GM18511 (cell line): Measurements from ENCODE around the gene IL1RAP.

Experiments
- ATAC-seq: cut with Tn5 transposase; IDR thresholded peaks from one replicate; pipeline ENCODE4 v1.9.1; 2021; ENCODE audit warnings: mild to moderate bottlenecking, moderate library complexity; ENCODE audit not compliant: unreplicated experiment

Gene IL1RAP

DNA sequence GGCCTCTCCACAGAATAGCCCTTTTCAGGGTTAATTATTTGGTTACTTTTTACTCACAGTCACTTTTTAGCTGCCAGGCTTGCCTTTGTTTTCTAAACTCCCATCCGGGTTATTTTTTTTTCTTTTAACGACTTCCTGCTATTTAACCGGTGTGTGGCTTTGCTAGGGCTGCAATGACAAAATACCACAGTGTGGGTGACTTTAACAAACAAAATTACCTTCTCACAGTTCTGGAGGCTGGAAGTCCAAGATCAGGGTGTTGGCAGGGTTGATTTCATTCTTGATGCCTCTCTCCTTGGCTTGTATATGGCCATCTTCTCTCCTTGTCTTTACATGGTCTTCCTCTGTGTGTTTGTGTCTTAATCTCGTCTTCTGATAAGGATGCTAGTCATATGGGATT lies 91.5 kb downstream of the IL1RAP start:
- ATAC-seq: no peak

DNA sequence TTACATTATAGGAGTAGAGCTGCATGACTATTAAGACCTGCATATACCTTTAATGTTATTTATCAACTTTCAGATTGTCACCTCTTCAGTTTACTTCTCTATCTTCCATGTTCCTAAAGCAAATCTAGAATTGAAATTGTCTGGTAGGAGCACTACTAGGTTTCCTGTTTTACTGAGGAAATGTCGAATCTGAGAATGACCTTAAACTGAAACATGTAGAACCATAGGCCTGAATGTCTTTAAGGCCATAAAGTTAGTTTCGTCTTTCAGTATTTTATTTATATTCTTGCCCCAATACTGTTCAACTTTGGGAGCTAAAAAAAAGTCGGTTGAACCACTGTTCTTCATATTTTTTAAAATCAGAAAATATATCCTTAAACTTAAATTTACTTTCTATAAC lies 92.7 kb downstream of the IL1RAP start:
- ATAC-seq: no peak

DNA sequence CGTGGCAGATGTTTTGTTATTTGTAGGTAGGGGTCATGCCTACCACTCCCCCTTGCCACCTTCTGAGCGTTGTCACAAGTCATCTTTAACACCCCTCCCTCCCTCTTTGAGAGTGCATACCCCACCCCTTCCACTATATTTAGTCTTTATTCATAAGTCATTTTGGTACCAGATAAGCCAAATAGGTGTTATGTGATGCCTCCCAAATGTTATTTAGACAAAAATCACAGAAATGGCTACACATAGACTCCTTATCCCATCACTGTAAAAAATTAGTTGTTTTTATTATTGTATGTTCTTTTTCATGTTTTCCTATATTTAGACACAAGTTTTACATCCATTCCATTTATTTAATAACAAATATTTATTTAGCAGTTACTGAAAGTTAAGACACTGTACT lies 93.1 kb downstream of the IL1RAP start:
- no peak for ATAC-seq

DNA sequence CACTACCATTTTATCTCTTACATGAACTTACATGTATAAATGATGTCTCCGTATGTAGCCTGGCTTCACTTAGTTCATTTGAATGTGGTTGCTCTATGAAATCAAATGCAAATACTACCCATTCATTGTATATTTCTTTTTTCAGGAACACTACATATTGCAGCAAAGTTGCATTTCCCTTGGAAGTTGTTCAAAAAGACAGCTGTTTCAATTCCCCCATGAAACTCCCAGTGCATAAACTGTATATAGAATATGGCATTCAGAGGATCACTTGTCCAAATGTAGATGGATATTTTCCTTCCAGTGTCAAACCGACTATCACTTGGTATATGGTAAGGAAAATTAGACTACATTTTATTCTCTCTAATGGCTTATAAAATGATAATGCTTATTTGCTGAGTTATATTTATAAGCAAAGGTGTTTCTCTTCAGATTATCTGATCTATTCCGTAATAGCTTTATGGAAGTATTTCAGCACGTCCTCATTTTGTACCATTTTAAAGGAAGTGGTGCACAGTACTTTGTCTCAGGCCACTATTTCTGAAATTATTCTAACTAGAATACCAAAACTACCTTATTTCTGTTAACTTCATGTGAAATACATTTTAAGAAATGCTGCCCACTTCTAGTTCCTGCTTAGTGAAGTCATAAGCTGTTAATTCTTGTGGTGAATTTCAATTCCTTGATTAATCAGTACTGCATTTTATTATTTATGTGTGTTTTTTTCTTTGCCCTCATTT lies 95.1 kb downstream of the IL1RAP start:
- ATAC-seq: no peak

DNA sequence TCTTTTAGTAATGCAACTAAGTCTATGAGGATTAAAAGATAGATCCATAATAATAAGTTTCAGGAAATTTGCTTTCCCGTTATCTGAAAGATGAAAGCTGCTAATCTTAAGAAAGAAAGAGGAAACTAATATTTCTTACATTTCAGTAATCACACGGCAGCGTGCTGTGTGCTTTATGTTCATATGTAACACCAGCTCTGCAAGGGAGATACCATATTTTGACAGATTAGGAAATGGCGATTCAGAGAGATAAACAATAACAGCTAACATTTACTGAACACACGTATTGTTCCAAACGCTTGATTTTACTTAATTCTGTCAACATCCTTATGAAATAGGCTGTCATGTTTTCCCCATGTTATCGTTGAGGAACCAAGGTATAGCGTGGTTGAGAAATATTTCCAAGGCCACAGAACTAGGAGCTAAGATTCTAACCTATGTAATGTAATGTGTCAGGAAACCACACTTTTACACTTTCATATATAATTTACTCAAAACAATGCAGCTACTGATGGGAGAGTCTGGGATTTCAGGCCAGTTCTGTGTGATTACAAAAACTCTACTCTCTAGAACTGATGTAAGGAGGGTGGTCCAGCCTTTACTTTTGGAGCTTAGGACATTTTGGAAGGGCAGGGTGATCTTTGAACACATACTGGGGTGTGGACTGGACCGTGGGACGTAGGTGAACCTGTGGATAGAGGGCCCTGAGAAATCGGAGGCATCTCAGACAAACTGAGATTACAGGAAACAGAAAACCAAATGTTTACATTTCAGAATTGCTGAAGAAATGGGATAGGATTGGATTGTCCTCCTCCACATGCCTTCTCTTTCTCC lies 100.6 kb downstream of the IL1RAP start:
- no peak for ATAC-seq

DNA sequence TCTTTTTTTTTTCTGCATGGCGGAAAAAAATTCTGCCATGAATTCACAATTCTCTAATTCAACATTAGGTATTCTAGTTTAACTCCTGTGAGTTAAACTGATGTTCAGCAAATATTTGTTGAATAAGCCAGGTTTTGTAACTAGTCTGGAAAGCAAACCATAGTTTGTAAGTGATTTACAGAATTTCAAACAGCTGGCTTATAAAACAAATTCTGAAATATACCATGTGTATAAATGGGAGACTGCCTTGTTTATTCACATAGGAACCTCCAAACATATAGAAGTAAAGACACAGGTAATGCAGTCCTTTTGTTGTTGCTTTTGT lies 101.1 kb downstream of the IL1RAP start:
- ATAC-seq: no peak

DNA sequence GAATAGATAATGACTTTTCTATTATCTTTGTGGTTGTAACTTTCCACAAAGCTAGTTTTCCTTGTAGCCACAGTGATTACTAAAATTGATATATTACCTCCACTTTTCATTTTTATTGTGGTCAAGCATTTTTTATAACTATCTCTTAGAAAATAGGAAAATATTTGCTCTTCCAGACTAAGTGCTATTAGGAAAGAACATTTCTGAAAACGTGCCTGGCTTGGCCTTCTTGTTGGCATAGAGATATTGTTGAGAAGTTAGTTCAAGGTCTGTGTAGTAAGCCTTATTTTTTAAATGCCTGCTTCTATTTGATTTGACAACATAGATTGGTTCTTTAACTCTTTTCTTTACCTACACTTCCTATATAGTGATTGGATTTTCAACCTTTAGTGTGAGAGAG lies 101.7 kb downstream of the IL1RAP start:
- ATAC-seq: no peak

DNA sequence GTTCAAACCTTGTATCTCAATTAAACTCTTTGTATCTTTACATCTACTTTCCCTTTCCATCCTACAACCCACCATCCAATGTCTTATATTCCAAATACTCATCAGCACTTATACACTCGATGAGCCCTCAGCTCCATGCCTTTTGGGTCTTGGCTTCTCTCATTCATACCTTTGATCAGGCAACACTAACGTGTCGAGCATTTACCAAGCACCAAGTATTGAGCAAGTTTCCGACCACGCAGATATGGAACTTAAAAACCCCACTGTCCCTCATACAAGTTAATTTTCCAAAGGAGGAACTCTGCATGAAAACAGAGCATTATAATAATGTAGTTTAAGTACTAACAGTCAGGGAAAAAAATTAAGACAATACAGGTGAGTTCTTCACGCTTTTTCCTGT lies 102.8 kb downstream of the IL1RAP start:
- ATAC-seq: no peak

DNA sequence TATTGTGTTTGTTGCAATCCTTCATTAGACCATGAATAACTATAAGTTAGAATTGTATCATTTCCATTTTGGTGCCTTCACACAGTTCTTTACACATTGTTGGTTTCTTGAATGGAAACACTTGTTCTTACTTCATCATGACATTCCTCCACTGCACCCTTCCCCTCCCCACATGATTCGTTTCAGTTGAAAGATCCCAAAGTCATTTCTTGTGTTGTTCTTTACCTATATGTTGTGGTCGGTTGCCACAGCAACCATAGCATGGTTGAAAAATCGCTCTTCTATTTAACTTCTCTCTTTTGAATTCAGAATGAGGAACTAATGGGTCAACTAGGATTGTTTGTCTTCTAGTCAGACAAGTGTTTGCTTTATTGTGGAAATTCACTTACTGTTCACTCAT lies 103.3 kb downstream of the IL1RAP start:
- peak; percentile 88 for ATAC-seq

DNA sequence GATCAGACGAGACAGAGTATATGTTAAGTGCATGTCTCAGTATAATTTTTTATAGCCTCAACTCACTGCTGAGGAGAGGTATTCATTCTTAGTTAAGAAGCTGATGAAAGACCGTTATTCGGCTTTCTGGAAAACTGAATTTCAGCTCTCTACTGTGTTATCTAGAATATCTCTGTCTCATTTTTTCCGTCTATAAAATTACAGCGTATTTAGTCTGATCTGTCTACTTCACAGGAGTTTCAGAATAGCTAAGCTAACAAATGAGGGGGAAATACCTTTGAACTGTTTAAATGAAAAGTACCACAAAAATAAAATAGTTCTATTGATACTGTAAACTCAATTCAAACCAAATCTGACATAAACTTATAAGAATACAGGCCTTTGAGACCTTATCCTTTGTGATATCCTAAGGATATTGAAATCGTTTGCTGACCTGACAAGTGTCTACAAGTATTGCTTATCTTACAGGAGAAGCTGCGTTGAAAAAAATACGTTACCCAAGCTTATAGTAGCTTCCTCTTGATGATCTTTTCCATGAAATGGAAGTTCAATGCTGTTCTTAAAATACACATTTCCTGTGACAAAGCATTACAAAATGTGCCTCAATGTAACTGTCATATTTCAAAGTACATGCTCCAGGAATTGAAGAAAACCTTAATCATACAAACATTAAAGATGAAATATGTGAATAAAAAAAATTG lies 104.6 kb downstream of the IL1RAP start:
- ATAC-seq: peak; percentile 37

DNA sequence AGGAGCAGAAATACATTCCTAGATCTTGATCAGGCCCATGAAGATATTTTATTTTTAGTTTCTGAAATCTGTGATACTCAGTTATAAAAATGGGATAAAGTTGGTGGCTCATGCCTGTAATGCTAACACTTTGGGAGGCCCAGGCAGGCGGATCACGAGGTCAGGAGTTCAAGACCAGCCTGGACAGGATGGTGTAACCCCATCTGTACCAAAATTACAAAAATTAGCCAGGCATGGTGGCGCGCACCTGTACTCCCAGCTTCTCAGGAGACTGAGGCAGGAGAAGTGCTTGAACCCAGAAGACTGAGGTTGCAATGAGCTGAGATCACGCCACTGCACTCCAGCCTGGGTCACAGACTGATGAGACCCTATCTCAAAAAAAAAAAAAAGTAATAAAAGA lies 105.5 kb downstream of the IL1RAP start:
- no peak for ATAC-seq

DNA sequence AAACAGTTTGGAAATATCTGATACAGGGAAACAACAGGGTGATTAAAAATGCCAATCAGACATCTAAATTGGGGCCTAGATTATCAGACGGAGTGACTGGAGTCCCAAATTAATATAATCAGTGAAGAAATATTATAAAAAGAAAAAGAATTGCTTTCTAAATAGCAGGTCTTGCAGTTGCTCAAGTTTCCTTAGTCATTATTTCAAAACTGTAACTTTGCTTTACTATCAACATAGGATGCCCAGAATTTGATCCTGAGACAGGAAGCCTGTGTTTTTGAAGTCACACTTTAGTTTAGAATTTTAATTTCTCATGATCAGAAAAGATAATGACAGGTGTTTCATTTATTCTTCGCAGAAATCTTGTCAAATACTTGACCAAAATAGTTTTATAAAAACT lies 105.9 kb downstream of the IL1RAP start:
- ATAC-seq: no peak

DNA sequence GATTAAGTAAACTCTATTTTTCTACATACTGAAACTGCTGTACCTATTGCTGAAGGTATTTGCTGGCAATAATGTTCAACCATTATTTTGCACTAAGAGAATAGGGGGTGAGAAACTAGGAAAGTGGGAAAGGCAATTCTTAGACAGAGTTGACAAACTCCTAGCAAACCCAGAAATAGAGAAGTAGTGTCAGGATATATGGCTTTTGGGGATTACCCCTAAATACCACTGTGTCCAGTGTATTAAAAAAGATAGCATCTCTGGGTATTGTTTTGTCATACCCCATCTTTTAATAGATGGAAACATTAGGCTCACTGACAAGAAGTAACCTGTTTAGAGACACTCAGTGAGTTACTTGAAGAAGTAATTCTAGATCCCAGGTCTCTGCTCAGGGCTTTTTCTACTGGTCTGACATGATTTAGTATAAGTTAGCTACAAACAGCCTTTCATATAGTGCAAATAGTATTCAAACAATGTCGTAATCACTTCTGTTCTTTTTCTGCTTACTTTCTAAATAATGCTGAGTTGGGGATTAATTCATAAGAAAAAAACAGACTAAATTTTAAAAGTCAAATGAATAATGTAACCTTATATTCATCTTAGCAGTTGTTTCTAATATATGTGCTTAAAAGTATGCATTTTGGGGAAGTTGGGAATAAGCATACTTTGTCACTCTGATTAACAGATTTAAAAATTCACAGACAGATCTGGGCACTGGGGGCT lies 107.2 kb downstream of the IL1RAP start:
- no peak for ATAC-seq

DNA sequence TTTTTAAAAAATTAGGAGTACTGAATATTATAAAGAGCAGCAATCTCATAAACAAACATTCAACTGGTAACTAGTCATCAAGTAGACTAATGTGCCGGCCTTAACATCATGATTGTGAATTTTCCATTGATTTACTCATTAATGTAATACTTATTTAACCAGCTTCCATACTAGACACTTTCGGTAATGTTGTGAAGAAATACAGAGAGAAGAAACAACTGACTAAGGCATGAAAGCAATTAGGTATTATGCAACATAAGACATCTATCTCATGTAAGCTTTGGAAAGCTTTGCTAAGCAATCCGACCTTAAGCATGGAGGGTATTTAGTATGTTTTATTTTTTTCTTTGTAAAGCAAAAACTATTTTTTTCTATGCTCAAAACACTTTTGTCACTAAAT lies 108.0 kb downstream of the IL1RAP start:
- ATAC-seq: no peak

DNA sequence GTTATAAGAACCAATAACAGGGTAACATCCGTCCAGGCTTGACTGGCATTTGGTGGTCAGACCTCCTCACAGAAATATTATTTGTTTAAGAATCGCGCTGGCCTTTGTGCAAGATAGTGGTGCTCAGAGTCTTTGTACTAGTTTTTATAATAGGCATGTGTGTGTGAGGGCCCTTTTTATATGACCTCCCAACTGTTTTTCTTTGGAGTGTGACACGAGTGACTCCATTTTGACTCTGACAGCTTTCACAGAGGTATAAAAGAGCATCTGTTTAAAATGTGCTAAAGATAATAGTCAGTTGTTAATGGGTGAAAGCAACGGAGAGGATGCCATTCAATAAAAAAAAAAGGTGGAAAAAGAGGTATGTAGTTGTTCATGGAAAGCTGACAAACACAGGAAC lies 110.4 kb downstream of the IL1RAP start:
- ATAC-seq: no peak

DNA sequence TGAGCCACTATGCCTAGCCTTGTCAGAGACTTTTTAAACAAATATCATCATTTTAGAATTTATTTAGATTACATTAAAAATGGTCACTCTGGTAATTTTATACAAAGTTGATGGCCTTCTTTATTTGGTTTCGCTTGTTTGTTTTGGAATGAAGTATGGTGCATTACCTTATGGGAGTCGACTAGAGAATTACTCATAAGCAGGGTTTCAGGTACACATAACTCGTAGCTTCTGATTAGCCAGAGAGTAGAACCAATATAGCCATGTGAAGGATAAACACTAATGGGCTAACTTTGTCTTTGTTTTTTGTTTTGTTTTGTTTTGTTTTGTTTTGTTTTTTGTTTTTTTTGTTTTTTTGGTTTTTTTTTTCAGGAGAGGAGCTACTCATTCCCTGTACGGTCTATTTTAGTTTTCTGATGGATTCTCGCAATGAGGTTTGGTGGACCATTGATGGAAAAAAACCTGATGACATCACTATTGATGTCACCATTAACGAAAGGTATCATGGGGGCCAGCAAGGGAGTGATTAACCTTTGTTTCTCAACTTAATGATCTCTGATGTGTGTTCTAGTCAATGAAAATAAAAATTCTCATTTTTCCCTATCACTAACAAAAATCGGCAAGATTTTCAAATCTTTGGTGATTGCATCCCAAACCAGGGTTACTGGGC lies 113.2 kb downstream of the IL1RAP start:
- no peak for ATAC-seq

DNA sequence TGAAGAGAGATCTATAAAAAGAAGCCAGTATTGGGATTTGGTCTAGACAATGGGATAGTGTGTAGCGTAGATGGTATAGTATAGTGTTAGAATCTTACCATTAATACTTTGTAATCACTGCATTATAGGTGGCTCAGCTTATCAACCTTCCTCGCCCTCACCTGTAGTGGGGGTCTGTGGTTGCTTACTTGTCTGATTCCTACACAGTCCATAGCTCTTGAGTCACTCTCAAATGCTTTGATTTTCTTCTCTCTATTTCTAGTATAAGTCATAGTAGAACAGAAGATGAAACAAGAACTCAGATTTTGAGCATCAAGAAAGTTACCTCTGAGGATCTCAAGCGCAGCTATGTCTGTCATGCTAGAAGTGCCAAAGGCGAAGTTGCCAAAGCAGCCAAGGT lies 115.2 kb downstream of the IL1RAP start:
- ATAC-seq: no peak

DNA sequence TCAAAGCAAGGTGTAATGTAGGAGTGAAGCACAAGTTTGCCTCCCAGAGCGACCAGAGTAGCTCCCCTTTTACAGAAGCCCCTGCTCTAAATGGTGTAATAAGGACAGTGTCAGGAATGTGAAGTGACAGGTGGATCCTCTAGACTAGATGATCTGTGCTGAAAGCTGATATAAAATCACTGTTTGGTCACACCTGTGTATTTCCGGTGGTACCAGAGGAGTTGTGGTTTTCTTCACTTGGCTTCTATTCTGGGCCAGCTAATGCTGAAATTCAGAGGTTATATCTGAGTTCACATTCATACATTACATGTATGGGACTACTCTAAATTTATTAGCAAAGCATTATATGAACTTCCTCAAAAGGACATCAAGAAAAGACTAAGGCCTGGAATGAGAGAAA lies 117.4 kb downstream of the IL1RAP start:
- no peak for ATAC-seq

DNA sequence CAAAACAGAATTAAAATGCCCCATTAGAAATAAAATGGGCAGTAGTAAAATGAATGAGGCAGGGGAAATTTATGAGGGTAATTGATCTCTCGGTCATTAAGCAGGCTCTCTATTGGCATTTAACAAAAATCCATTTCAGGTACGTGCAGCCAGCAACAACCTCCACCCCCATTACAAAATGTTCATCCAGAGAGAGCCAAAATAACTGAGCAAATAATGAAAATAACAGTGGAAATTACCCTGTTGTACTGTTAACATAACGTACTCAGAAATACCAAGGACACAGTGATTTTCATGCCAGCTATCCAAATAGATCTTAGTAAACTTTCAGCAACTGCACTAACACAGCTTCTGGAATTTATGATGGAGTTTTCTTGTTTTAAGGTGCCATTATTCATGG lies 127.7 kb downstream of the IL1RAP start:
- ATAC-seq: no peak

DNA sequence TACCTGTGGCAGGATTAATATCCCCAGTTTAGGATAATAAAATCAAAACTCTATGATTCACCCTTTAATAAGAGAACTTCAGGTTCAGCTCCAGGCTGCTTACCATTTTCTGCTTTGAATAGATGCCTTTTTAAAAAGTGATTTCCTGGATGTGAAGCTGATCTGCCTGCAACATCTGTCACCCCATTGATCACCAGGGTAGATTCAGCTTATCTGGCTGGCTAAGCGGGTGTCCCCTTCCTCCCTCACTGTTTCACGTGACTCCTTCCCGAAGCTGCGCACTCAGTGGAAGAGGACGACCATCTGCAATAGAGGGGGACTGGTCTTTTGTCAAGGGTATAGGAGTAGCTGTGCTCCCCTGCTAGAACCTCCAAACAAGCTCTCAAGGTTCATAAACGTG lies 128.1 kb downstream of the IL1RAP start:
- no peak for ATAC-seq

DNA sequence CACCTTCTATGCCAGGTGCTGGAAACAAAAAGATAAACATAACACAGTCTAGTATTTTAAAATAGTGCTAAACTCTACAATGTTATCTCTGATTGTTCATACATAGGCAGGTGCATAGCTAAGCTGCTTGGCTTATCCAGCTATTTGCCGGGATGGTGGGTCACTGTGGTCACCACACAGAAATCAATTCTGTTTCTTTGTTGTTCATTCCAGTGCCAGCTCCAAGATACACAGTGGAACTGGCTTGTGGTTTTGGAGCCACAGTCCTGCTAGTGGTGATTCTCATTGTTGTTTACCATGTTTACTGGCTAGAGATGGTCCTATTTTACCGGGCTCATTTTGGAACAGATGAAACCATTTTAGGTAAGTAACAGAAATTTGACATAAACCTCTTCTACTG lies 130.2 kb downstream of the IL1RAP start:
- no peak for ATAC-seq
